ENCODE data around the gene LITAFD.

- no peak for TF ChIP-seq POLR2A (IDR thresholded peaks at IDR 0.05)
- TF ChIP-seq CTCF (IDR thresholded peaks at IDR 0.05) = no peak
- TF ChIP-seq EP300 (IDR thresholded peaks at IDR 0.05) = no peak
Observed at GRCh38 chr16:8858994-8859912, 22.9 kb upstream of the LITAFD start.
